HL-60 (cell line): ENCODE measurements around the gene PADI2.

Source experiments
- POLR2AphosphoS5 ChIP-seq: IDR thresholded peaks from 2 replicates; pipeline ENCODE4 v1.6.1; 2012; ENCODE audit warnings: low read depth
- TF ChIP-seq, protein P1 (sequence below): IDR thresholded peaks from one replicate; pipeline ENCODE4 v1.5.1; 2011; ENCODE audit warnings: low read length, control low read depth, inconsistent platforms; ENCODE audit not compliant: insufficient read depth

- TF ChIP-seq, protein P1, sequence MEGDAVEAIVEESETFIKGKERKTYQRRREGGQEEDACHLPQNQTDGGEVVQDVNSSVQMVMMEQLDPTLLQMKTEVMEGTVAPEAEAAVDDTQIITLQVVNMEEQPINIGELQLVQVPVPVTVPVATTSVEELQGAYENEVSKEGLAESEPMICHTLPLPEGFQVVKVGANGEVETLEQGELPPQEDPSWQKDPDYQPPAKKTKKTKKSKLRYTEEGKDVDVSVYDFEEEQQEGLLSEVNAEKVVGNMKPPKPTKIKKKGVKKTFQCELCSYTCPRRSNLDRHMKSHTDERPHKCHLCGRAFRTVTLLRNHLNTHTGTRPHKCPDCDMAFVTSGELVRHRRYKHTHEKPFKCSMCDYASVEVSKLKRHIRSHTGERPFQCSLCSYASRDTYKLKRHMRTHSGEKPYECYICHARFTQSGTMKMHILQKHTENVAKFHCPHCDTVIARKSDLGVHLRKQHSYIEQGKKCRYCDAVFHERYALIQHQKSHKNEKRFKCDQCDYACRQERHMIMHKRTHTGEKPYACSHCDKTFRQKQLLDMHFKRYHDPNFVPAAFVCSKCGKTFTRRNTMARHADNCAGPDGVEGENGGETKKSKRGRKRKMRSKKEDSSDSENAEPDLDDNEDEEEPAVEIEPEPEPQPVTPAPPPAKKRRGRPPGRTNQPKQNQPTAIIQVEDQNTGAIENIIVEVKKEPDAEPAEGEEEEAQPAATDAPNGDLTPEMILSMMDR, result no peak
- no peak for TF ChIP-seq POLR2AphosphoS5
These were observed 30.5 kb upstream of the PADI2 start for GRCh38 chr1:17149771-17150170.
